Thyroid gland (tissue), 4 donors: ENCODE measurements around the gene KRTAP10-5. TPM values are rescaled to one million over a fixed set of nuclear protein-coding genes. Genes with fewer than 3 reads are reported as not detected.

Source experiments
- DNase-seq, 2 donors: peaks; one replicate each; pipeline ENCODE4 v3.0.0-alpha.2; 2019
- H3K27ac ChIP-seq, 3 donors: fragments of 200-600 bp; sonication (generic); 1 replicate in 2 of 3; 2 replicates in 1 of 3; pipeline ENCODE4 v1.5.1; 2016 to 2019; ENCODE audit warnings: mild to moderate bottlenecking in 1 of 3, moderate library complexity in 1 of 3
- H3K27me3 ChIP-seq: fragments of 200-600 bp; sonication (generic); one replicate; pipeline ENCODE4 v1.5.1; 2019
- H3K36me3 ChIP-seq, 2 donors: fragments of 200-600 bp; sonication (generic); one replicate each; pipeline ENCODE4 v1.5.1; 2016 to 2019
- H3K4me1 ChIP-seq, 2 donors: fragments of 200-600 bp; sonication (generic); one replicate each; pipeline ENCODE4 v1.5.1; 2017 to 2019
- H3K4me3 ChIP-seq, 3 donors: fragments of 200-600 bp; sonication (generic); replicated peaks in 1 of 3; 1 replicate in 2 of 3; 2 replicates in 1 of 3; pipeline ENCODE4 v1.5.1; 2016; ENCODE audit warnings: mild to moderate bottlenecking in 1 of 3
- H3K9me3 ChIP-seq: fragments of 200-600 bp; sonication (generic); one replicate; pipeline ENCODE4 v1.5.1; 2017
- POLR2A ChIP-seq, 2 donors: fragments of 450-650 bp; IDR thresholded peaks; one replicate each; pipeline ENCODE4 v1.6.1; 2017; ENCODE audit warnings: antibody characterized with exemption in 2 of 2, mild to moderate bottlenecking in 2 of 2, moderate library complexity in 1 of 2
- WGBS, 2 donors: methylation state at CpG; one replicate each; pipeline ENCODE4 v1.1.5; 2017; 5-methylcytosine and 5-hydroxymethylcytosine counted together
- intact Hi-C: fragments of 100-400 bp; cut with DNase I; formaldehyde crosslinking; loops from one replicate; pipeline ENCODE4 v1.15.1; 2023
- total RNA-seq, 4 donors: library from RNA; depleted of rRNA; stranded (reverse); fragments of >200 nt; gene quantifications; one replicate each; pipeline ENCODE4 v1.2.3, GENCODE V29; 2016
- TF ChIP-seq, protein P1 (sequence below), 6 experiments: fragments of 200-600 bp in 3 of 6; fragments of 450-650 bp in 3 of 6; sonication (generic) in 3 of 6; IDR thresholded peaks; one replicate each; pipeline ENCODE4 v1.5.1; 2016 to 2019; ENCODE audit warnings: antibody characterized with exemption in 6 of 6, mild to moderate bottlenecking in 2 of 6, inconsistent platforms in 1 of 6, moderate library complexity in 1 of 6

Gene KRTAP10-5
- total RNA-seq, 4 donors from 2014 or later = 0.78 TPM; not detected in 3

DNA sequence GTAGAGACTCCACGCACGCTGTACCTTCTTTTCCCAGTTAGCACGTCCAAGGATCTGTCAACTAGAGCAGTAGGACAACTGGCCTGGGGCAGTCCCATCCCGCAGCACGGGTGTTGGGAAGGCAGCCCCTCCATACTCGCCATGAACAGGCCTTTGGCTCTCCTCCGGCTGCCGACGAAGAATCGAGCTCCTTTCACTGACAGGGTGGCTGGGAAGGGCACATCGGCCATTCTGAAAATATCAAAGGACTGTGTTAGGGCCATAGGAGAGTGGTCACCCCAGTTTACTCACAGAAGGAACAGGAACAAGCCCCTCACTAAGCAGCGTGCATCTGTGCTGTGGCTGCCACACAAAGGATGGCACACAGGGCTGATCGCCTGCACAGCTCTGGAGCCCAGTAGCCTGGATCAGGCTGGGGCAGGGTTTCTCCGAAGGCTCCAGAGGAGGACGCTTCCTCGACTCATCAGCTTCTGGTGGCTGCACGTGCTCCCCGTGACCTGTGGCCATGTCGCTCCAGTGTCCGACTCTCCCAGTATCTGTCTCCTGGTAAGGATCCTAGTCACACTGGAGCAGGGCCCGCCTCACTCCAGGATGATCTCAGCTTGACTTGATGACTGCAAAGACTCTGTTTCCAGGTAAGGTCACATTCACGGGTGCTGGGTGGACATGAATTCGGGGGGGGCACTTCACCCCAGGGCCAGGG is 49.4 kb downstream of the KRTAP10-5 start:
- Histone ChIP-seq H3K9me3 (no peaks in the 10 kb centered on the region), H3K27me3 (no peaks in the 10 kb centered on the region), H3K4me3 (no peak overlapping the region), H3K27ac (no peak overlapping the region), H3K36me3 (no peaks in the 10 kb centered on the region), H3K4me1 (no peaks in the 10 kb centered on the region)
- WGBS, 2 donors = 89 to 91% methylated on average over 14 to 22 of the region's 23 CpGs
- intact Hi-C loops = no loop called here
- no peak for DNase-seq
- TF ChIP-seq, protein P1, sequence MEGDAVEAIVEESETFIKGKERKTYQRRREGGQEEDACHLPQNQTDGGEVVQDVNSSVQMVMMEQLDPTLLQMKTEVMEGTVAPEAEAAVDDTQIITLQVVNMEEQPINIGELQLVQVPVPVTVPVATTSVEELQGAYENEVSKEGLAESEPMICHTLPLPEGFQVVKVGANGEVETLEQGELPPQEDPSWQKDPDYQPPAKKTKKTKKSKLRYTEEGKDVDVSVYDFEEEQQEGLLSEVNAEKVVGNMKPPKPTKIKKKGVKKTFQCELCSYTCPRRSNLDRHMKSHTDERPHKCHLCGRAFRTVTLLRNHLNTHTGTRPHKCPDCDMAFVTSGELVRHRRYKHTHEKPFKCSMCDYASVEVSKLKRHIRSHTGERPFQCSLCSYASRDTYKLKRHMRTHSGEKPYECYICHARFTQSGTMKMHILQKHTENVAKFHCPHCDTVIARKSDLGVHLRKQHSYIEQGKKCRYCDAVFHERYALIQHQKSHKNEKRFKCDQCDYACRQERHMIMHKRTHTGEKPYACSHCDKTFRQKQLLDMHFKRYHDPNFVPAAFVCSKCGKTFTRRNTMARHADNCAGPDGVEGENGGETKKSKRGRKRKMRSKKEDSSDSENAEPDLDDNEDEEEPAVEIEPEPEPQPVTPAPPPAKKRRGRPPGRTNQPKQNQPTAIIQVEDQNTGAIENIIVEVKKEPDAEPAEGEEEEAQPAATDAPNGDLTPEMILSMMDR (IDR thresholded peaks at IDR 0.05) = no peak
- no peak for TF ChIP-seq POLR2A (IDR thresholded peaks at IDR 0.05)

DNA sequence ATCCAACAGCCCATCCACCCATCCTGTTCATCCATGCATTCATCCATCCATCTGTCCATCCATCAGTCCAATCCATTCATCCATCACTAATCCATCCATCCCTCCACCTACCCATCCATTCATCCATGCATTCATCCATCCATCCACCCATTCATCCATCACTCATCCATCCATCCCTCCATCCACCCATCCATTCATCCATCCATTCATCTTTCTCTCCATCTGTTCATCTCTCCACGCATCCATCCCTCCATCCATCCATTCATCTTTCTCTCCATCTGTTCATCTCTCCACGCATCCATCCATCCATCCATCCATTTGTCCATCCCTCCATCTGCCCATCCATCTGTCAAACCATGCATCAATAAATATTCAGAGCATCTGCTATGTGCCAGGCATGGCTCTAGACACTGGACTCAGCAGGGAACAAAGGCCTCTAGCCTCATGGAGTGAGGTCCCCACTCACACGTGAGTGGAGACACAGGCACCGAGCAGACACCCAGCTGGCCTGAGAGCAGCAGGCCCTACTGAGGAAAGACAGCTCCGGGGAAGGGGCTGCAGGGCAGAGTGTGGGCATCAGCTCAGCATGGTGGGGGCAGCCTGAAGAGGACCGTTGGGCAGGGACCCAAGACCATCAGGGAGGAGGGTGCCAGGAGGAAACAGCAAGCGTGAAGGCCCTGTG is 50.0 kb downstream of the KRTAP10-5 start:
- H3K4me1 ChIP-seq = no peaks in the 10 kb centered on the region
- H3K27me3 ChIP-seq = no peaks in the 10 kb centered on the region
- 87 to 90% methylated on average over 7 of the region's 7 CpGs for WGBS, 2 donors
- H3K36me3 ChIP-seq = no peaks in the 10 kb centered on the region
- no peak for TF ChIP-seq POLR2A (IDR thresholded peaks at IDR 0.05)
- TF ChIP-seq, protein P1 (IDR thresholded peaks at IDR 0.05) = no peak
- no peak overlapping the region for H3K4me3 ChIP-seq
- no peaks in the 10 kb centered on the region for H3K9me3 ChIP-seq
- H3K27ac ChIP-seq = no peak overlapping the region
- no peak for DNase-seq
- intact Hi-C loops = no loop called here

DNA sequence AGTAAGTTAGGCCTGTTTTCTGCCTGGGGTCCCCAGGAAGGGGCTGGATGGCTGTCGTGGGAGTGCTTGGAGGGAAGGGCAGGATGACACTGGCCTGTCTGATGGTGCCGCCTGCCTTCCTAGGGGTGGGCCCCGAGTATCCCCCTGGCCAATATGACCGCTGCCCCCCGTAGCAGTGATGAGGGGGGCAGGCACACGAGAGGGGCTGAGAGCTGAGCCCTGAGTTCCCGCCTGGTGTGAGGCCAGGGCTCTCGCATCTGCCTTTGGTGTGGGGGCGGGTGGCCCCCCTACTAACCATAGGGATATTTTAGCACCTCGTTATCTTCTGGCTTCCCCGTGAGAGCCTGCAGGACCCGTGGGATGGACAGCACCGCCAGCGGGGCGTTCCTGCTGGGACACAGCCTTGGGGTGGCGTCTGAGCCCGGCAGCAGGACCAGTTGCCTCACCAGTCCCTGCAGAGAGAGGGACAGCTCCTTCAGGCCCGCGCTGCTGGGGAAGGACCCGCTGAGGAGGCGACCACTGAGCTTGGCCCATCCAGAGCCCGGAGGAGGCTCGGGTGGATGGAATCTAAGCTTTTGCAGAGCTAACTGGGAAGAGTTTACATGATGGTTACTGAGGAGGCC is 50.8 kb downstream of the KRTAP10-5 start:
- intact Hi-C loops = no loop called here
- Histone ChIP-seq H3K36me3 (no peaks in the 10 kb centered on the region), H3K4me1 (no peaks in the 10 kb centered on the region), H3K9me3 (no peaks in the 10 kb centered on the region), H3K27ac (no peak overlapping the region), H3K4me3 (no peak overlapping the region), H3K27me3 (no peaks in the 10 kb centered on the region)
- TF ChIP-seq, protein P1 (IDR thresholded peaks at IDR 0.05) = no peak
- TF ChIP-seq POLR2A (IDR thresholded peaks at IDR 0.05) = no peak
- no peak for DNase-seq
- 84 to 90% methylated on average over 16 to 23 of the region's 23 CpGs for whole genome bisulfite sequencing, 2 donors

Other genes with a start within 250 kb of the KRTAP10-5 start
- 10 to 100 TPM; 55.2 to 93.4 (median 64.1) TPM for gene CFAP410, start 241.2 kb downstream of the KRTAP10-5 start, total RNA-seq
- 1 to 10 TPM in 1 of 4 donors, under 1 TPM in 3; 0.67 to 2.6 (median 0.88) TPM for gene TRPM2, start 227.0 kb downstream of the KRTAP10-5 start, total RNA-seq
- gene LRRC3, start 125.1 kb downstream of the KRTAP10-5 start, total RNA-seq = under 1 TPM; 0.78 to 0.92 (median 0.85) TPM
- gene KRTAP10-1, start 40.4 kb downstream of the KRTAP10-5 start, total RNA-seq = not detected
- not detected for gene KRTAP10-2, start 29.1 kb downstream of the KRTAP10-5 start, total RNA-seq
- gene KRTAP10-3, start 21.8 kb downstream of the KRTAP10-5 start, total RNA-seq = not detected
- gene KRTAP10-4, start 6.9 kb downstream of the KRTAP10-5 start, total RNA-seq = not detected
- gene KRTAP10-6, start 11.9 kb upstream of the KRTAP10-5 start, total RNA-seq = not detected
- gene KRTAP10-7, start 20.0 kb upstream of the KRTAP10-5 start, total RNA-seq = not detected
- gene KRTAP10-8, start 31.5 kb upstream of the KRTAP10-5 start, total RNA-seq = not detected
- not detected for gene KRTAP10-9, start 46.5 kb upstream of the KRTAP10-5 start, total RNA-seq
- gene KRTAP10-10, start 56.8 kb upstream of the KRTAP10-5 start, total RNA-seq = not detected
- not detected for gene KRTAP10-11, start 65.8 kb upstream of the KRTAP10-5 start, total RNA-seq
- not detected for gene KRTAP12-4, start 74.1 kb upstream of the KRTAP10-5 start, total RNA-seq
- gene KRTAP12-3, start 77.3 kb upstream of the KRTAP10-5 start, total RNA-seq = not detected
- under 1 TPM in 1 of 4 donors, not detected in 3; 0.89 TPM for gene KRTAP12-2, start 86.3 kb upstream of the KRTAP10-5 start, total RNA-seq
- under 1 TPM in 1 of 4 donors, not detected in 3; 0.78 TPM for gene KRTAP12-1, start 101.6 kb upstream of the KRTAP10-5 start, total RNA-seq
- not detected for gene KRTAP10-12, start 116.6 kb upstream of the KRTAP10-5 start, total RNA-seq
- gene TSPEAR, start 131.0 kb upstream of the KRTAP10-5 start, total RNA-seq = 1 to 10 TPM in 2 of 4 donors, under 1 TPM in 2; 0.21 to 1.3 (median 0.69) TPM
- gene UBE2G2, start 221.2 kb upstream of the KRTAP10-5 start, total RNA-seq = 100 to 1,000 TPM in 1 of 4 donors, 10 to 100 TPM in 3; 90.4 to 127 (median 95.3) TPM
- 100 to 1,000 TPM in 1 of 4 donors, 10 to 100 TPM in 3; 65.7 to 127 (median 87.8) TPM for gene SUMO3, start 237.5 kb upstream of the KRTAP10-5 start, total RNA-seq